Measurements from ENCODE around the gene RAB1B.

DNA sequence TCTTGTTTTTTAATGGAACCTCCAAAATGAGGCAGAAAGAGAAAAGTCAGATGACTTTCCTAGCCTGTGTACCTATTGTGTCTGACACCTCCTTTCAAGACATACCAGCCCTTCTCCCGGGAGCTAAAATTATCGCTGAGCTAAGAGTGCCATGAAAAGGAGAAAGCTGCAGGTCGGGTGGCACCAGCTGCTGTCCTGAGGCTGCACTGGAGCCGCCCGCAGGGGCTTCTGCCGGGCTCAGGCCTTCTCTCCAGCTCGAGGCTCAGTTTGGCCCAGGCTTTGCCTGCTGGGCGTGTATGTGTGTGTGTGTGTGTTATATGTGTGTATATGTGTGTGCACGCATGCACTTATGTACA is 27.7 kb upstream of the RAB1B start:
- TF ChIP-seq, protein P1, sequence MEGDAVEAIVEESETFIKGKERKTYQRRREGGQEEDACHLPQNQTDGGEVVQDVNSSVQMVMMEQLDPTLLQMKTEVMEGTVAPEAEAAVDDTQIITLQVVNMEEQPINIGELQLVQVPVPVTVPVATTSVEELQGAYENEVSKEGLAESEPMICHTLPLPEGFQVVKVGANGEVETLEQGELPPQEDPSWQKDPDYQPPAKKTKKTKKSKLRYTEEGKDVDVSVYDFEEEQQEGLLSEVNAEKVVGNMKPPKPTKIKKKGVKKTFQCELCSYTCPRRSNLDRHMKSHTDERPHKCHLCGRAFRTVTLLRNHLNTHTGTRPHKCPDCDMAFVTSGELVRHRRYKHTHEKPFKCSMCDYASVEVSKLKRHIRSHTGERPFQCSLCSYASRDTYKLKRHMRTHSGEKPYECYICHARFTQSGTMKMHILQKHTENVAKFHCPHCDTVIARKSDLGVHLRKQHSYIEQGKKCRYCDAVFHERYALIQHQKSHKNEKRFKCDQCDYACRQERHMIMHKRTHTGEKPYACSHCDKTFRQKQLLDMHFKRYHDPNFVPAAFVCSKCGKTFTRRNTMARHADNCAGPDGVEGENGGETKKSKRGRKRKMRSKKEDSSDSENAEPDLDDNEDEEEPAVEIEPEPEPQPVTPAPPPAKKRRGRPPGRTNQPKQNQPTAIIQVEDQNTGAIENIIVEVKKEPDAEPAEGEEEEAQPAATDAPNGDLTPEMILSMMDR (IDR thresholded peaks at IDR 0.05) = no peak
- TF ChIP-seq POLR2AphosphoS5 (IDR thresholded peaks at IDR 0.05) = no peak

Data from breast epithelium (tissue), 3 donors.